Bronchial epithelial cell (primary cell): ENCODE measurements around the gene PIEZO2. TPM values are rescaled to one million over a fixed set of nuclear protein-coding genes. Genes with fewer than 3 reads are reported as not detected.

ENCODE experiments used
- DNase-seq: peaks from one replicate; pipeline ENCODE4 v3.0.0-alpha.2; 2010; ENCODE audit warnings: low read depth
- FAIRE-seq: peaks from 2 replicates; lab custom pipeline; 2011; peaks lifted over from hg19 to GRCh38; lab: Jason Lieb, UNC
- H3K27me3 ChIP-seq: 2 replicates; pipeline ENCODE4 v1.5.1; 2011; ENCODE audit warnings: low read length; ENCODE audit not compliant: control insufficient read depth, insufficient read depth
- H3K36me3 ChIP-seq: 2 replicates; pipeline ENCODE4 v1.5.1; 2011; ENCODE audit warnings: low read length; ENCODE audit not compliant: control insufficient read depth, insufficient read depth
- H3K4me3 ChIP-seq: 2 replicates; pipeline ENCODE4 v1.5.1; 2011; ENCODE audit warnings: mild to moderate bottlenecking, low read depth, low read length, control low read depth
- total RNA-seq: library from RNA; depleted of rRNA; stranded (reverse); fragments of >200 nt; gene quantifications from 2 replicates; pipeline ENCODE4 v1.2.1, GENCODE V29; 2014
- TF ChIP-seq, protein P1 (sequence below): IDR thresholded peaks from 2 replicates; pipeline ENCODE4 v1.5.1; 2011; ENCODE audit warnings: mild to moderate bottlenecking, moderate library complexity, low read length, control low read depth, inconsistent platforms; ENCODE audit not compliant: insufficient read depth, severe bottlenecking

The PIEZO2 gene
- total RNA-seq, 1 donor from 2014 or later = 1.3 TPM

DNA sequence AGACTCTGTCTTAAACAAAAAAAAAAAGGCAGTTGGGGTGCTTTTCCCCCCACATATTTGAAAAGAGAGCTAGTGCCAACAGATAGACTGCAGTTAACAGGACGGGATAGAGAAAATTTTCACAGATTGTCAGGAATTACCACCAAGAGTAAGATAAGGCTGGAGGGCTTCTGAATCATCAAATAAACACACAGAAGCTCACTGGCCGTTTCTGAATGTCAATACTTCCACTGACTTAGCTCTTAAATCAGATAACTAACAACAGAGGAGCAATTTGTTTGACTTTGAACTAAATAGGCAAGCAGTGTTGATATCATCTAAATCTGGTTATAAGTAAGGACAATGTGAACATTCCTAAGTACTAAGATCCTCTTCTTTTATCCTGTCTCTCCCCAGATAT is 34.7 kb downstream of the PIEZO2 start:
- Histone ChIP-seq H3K4me3 (no peak overlapping the region), H3K27me3 (no peaks in the 10 kb centered on the region), H3K36me3 (no peaks in the 10 kb centered on the region)
- TF ChIP-seq, protein P1, sequence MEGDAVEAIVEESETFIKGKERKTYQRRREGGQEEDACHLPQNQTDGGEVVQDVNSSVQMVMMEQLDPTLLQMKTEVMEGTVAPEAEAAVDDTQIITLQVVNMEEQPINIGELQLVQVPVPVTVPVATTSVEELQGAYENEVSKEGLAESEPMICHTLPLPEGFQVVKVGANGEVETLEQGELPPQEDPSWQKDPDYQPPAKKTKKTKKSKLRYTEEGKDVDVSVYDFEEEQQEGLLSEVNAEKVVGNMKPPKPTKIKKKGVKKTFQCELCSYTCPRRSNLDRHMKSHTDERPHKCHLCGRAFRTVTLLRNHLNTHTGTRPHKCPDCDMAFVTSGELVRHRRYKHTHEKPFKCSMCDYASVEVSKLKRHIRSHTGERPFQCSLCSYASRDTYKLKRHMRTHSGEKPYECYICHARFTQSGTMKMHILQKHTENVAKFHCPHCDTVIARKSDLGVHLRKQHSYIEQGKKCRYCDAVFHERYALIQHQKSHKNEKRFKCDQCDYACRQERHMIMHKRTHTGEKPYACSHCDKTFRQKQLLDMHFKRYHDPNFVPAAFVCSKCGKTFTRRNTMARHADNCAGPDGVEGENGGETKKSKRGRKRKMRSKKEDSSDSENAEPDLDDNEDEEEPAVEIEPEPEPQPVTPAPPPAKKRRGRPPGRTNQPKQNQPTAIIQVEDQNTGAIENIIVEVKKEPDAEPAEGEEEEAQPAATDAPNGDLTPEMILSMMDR = no peak
- DNase-seq (no peak), FAIRE-seq (no peak)

DNA sequence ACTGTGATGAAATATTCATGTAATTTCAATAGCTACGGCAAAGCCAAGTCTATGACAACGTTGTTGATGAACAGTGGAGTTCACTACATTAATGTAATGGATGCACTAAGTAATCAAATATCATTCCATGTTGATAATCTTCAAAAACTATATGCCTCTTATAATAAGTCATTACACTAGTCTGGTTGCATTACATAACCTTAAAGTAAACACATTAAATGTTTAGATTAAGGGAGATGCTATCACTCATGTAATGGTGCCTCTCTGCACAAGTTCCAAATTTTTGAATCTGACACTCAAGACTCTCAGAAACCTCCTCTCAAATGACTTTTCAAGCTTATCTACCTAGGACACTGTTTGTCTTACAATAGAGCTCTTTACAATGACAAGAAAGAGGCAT is 35.4 kb downstream of the PIEZO2 start:
- Histone ChIP-seq H3K4me3 (no peak overlapping the region), H3K36me3 (no peaks in the 10 kb centered on the region), H3K27me3 (no peaks in the 10 kb centered on the region)
- TF ChIP-seq, protein P1 = no peak
- DNase-seq = no peak
- no peak for FAIRE-seq

DNA sequence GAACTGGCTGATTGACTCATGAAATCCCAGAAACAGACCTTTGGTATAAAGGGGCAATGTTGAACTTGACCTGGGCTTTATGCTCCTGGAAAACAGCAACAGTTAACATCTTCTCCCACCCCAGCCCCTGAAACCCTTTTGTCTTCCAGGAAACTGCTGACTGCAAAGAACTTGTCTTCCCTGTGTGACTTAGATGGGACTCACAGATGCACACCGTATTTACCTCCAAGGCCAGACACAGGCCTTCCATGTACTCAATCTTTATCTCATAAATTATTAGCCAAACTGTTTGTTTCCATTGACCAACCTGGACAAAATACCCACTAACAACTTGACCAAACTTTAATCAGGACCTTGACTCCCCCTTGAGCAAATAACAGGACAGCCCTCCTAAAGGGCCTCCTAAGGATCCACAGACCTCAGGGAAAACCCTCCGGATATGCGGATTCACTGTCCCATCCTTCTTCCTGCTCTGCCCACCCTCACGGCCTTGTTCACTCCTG is 36.3 kb downstream of the PIEZO2 start:
- H3K27me3 ChIP-seq = no peaks in the 10 kb centered on the region
- no peaks in the 10 kb centered on the region for H3K36me3 ChIP-seq
- no peak for FAIRE-seq
- TF ChIP-seq, protein P1 = no peak
- H3K4me3 ChIP-seq = no peak overlapping the region
- no peak for DNase-seq

DNA sequence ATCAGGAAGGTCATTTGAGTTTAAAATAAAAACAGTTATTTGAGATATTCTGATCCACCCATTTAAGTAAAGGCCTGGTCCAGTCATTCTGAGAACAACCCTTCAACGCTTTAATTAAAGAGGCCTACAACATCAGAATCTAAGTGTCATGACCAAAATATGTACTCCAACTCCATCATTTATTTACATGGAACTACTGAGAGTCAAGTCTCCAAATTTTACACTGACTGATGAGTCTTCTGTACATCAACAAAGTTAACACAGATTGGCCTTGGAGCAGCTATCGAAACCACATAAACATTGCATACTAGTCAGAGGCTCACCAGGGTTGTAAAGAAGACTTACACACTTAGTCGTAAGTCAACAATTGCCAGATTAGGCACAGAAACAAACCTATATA is 37.1 kb downstream of the PIEZO2 start:
- H3K36me3 ChIP-seq = no peaks in the 10 kb centered on the region
- no peaks in the 10 kb centered on the region for H3K27me3 ChIP-seq
- TF ChIP-seq, protein P1 = no peak
- DNase-seq = no peak
- FAIRE-seq = no peak
- no peak overlapping the region for H3K4me3 ChIP-seq

DNA sequence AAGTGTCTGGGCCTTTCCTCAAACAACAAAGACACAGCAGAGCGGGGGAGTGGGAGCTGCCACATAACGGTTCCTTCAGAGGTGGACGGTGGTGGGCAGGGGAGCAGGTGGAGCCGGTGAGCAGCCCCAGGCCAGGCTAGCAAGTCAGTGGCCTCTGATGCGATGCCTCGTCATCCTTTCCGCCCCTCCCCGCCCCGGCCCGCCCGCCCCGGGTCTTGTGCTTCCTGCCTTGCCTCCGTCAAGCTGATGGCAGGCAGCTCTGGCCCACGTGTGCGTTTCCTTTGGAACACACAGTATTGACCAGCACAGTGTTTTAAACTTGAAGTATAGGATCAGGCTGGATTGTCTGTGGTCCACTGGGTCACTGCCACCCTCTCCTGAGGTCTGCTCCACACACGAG is 38.9 kb downstream of the PIEZO2 start:
- Histone ChIP-seq H3K36me3 (no peaks in the 10 kb centered on the region), H3K4me3 (no peak overlapping the region), H3K27me3 (no peaks in the 10 kb centered on the region)
- no peak for FAIRE-seq
- TF ChIP-seq, protein P1 = no peak
- no peak for DNase-seq

DNA sequence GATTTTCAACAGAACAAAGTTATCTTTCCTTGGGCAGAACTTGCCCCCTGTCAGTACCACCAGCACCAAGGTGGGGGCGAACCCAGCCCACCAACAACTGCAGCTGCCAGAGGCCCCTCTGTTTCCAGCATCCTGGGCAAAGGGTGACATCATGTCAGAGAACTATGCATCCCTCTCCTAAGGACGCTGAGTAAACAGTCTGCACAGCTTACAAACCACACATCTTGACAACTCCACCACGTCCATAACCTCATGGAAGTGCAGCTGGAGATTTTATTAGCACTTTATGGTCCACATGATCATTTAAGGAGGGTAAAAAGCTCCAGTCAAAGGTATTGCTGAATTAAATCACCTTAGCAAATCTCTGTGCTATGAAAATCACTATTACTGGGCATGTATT is 40.4 kb downstream of the PIEZO2 start:
- H3K27me3 ChIP-seq = no peaks in the 10 kb centered on the region
- H3K36me3 ChIP-seq = no peaks in the 10 kb centered on the region
- no peak for FAIRE-seq
- TF ChIP-seq, protein P1 = no peak
- DNase-seq = no peak
- no peak overlapping the region for H3K4me3 ChIP-seq
